ENCODE data around the gene NFATC2.

NFATC2 gene

DNA sequence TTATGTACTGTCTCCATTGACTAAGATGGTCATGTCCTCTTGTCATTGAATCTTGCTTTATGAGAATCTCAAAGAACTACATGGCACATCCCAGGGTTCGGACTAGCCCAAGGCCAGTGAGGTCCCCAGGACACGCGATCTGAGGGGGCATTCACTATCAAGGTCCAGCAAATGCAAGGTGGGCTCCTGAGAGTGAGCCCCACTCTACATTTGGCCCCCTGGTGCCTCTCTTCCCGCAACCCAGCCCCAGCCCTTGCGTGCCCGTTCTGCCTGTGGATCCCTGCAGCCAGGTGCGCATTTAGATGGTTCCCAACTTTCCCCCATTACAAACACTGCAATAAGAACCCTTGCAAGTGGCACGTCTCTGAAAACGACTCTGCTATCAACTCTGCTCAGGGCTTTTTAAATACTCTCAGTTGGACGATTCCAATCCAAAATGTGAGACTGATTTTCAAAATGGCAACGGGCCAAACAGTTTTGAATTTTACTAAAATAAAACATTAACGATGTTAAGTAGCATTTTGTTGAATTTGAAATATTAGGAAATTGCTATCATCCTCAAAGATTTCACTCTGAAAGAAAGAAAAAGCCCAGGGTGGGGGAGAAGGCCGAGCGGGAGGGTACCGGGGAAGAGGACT, 59.6 kb downstream of the NFATC2 start:
- Histone ChIP-seq H3K36me3 (ENCODE audit: control insufficient read depth in 2 of 2, insufficient read depth in 1 of 2, low read length in 2 of 2) (no peaks in the 10 kb centered on the region), H3K27ac (ENCODE audit: extremely low read depth, low read depth, low read length) (no peak overlapping the region), H3K4me3 (ENCODE audit: low read depth, low read length) (no peak overlapping the region), H3K4me1 (ENCODE audit: control insufficient read depth, insufficient read depth, low read length) (peaks cover 4% of the 10 kb centered on the region), H3K9me3 (ENCODE audit: control insufficient read depth, insufficient read depth, low read depth, low read length) (no peaks in the 10 kb centered on the region)
- no peak for TF ChIP-seq SALL2 (tag by site-specific recombination; IDR thresholded peaks at IDR 0.05; ENCODE audit: borderline replicate concordance)
- TF ChIP-seq KLF9 (tag by site-specific recombination; IDR thresholded peaks at IDR 0.05; ENCODE audit: low read depth), result no peak
- ChIA-PET POLR2A (no interaction called here), CTCF (no interaction called here)

GRCh38 chr20:51481341-51481914, 61.1 kb downstream of the NFATC2 start:
- H3K9me3 ChIP-seq (ENCODE audit: control insufficient read depth, insufficient read depth, low read depth, low read length), result no peaks in the 10 kb centered on the region
- no peak for TF ChIP-seq ZNF623 (tag by site-specific recombination; IDR thresholded peaks at IDR 0.05)
- TF ChIP-seq ZSCAN18 (tag by site-specific recombination; IDR thresholded peaks at IDR 0.05), result no peak
- no peak for TF ChIP-seq ZNF335 (tag by site-specific recombination; conservative IDR thresholded peaks at IDR 0.05)
- no peak for TF ChIP-seq ZNF157 (tag by site-specific recombination; IDR thresholded peaks at IDR 0.05)
- no peak for TF ChIP-seq ZNF214 (tag by site-specific recombination; IDR thresholded peaks at IDR 0.05; ENCODE audit: borderline replicate concordance)
- no peak for TF ChIP-seq KLF16 (tag by site-specific recombination; IDR thresholded peaks at IDR 0.05)
- TF ChIP-seq ZFP3 (tag by site-specific recombination; IDR thresholded peaks at IDR 0.05; ENCODE audit: low read depth), result no peak
- no peak for TF ChIP-seq ZNF560 (tag by site-specific recombination; IDR thresholded peaks at IDR 0.05; ENCODE audit: borderline replicate concordance)
- no peak for TF ChIP-seq ZNF114 (tag by site-specific recombination; IDR thresholded peaks at IDR 0.05)
- no peak for TF ChIP-seq TSHZ1 (tag by site-specific recombination; IDR thresholded peaks at IDR 0.05; ENCODE audit: borderline replicate concordance)
- TF ChIP-seq, protein P1, sequence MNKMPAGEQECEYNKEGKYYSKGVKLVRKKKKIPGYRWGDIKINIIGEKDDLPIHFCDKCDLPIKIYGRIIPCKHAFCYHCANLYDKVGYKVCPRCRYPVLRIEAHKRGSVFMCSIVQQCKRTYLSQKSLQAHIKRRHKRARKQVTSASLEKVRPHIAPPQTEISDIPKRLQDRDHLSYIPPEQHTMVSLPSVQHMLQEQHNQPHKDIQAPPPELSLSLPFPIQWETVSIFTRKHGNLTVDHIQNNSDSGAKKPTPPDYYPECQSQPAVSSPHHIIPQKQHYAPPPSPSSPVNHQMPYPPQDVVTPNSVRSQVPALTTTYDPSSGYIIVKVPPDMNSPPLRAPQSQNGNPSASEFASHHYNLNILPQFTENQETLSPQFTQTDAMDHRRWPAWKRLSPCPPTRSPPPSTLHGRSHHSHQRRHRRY (tag by site-specific recombination; IDR thresholded peaks at IDR 0.05), result no peak
- TF ChIP-seq GLI2 (tag by site-specific recombination; IDR thresholded peaks at IDR 0.05; ENCODE audit: borderline replicate concordance, low read depth), result no peak
- TF ChIP-seq ZNF292 (tag by site-specific recombination; IDR thresholded peaks at IDR 0.05; ENCODE audit: borderline replicate concordance, low read depth), result no peak
- TF ChIP-seq ZNF398 (tag by site-specific recombination; IDR thresholded peaks at IDR 0.05), result no peak
- TF ChIP-seq MEIS1 (CRISPR knock-in tag; IDR thresholded peaks at IDR 0.05; ENCODE audit: borderline replicate concordance), result no peak
- no peak for TF ChIP-seq ZNF221 (tag by site-specific recombination; IDR thresholded peaks at IDR 0.05; ENCODE audit: borderline replicate concordance)
- H3K4me3 ChIP-seq (ENCODE audit: low read depth, low read length), result no peak overlapping the region
- H3K4me1 ChIP-seq (ENCODE audit: control insufficient read depth, insufficient read depth, low read length), result no peaks in the 10 kb centered on the region
- CTCF ChIA-PET, result no interaction called here
- POLR2A ChIA-PET, result no interaction called here
- no peaks in the 10 kb centered on the region for H3K36me3 ChIP-seq (ENCODE audit: control insufficient read depth in 2 of 2, insufficient read depth in 1 of 2, low read length in 2 of 2)
- no peak overlapping the region for H3K27ac ChIP-seq (ENCODE audit: extremely low read depth, low read depth, low read length)

All from HEK293 (cell line).